Measurements from ENCODE around the gene PRC1. TPM values are rescaled to one million over a fixed set of nuclear protein-coding genes. Genes with fewer than 3 reads are reported as not detected.

Gene PRC1
- total RNA-seq, 1 experiment from 2014 or later = 500 TPM

DNA sequence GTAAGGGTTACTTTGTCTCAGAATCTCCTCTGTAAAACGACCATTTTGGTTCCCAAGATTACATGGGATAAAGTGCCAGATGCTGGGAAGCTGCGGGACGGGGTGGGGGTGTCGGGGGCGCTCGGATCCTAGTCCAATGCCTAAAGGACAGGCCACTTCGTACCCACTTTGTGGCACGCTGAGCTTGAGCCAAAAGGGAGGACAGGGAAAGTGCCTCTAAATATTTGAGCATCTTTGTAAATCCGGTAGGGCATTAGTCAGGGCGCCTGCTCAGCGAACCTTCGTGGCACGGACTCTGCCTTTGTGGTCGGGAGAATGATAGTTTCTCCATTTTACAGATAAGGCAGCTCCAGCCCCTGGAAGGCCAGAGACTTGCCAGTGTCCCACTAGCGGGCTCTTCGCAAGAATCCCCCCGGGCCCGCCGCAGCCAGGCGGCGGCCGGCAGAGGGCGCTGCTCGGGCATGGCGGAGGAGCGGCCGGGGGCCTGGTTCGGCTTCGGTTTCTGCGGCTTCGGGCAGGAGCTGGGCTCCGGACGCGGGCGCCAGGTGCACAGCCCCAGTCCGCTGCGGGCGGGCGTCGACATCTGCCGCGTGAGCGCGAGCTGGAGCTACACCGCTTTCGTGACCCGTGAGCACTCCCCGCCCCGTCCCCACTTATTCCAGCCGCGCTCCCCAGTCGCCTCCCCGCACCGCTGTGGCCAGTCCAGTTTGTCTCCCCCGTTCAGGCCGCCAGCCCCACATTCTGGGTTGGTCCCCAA is 37.9 kb downstream of the PRC1 start:
- Histone ChIP-seq H3K4me1 (replicated peaks) (peaks cover 11% of the 10 kb centered on the region), H3K27ac (peak overlapping the region; percentile 98), H3K36me3 (peaks cover 61% of the 10 kb centered on the region), H3K27me3 (replicated peaks) (no peaks in the 10 kb centered on the region), H3K4me3 (peak overlapping the region; percentile 56), H3K9me3 (replicated peaks) (no peaks in the 10 kb centered on the region)
- peak; percentile 72 to 77 for DNase-seq (ENCODE audit: low read depth in 1 of 2, low spot score in 2 of 2)

DNA sequence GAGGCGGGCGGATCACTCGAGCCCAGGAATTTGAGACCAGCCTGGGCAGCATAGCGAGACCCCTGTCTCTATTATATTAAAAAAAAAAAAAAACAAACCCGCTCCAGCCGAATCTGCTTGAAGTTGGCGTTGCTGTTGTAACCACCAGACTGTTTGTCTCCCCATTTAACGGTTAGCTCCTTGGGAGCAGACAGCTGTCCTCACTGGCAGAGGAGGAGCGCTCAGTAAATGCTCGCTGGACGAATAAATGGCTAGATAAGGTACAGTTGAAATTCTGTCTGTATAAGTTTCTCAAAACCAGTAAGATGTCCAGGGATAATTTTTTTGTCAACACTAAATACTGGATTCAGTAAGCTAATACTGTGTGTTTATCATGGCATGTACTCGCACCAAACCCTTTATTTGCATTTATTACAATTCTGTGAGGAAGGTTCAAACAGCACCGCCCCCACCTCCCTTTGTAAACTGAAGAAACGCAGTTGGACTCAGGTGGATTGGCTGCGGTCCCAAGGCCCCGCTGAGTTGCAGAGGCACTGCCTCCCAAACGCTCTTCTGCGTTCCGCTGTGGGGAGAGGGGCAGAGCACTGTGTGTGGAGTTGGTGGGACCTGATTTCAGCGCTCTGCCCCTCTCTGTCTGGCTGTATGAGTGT is 38.6 kb downstream of the PRC1 start:
- H3K27ac ChIP-seq = peak overlapping the region; percentile 98
- no peak for DNase-seq (ENCODE audit: low read depth in 1 of 2, low spot score in 2 of 2)
- peak overlapping the region; percentile 56 for H3K4me3 ChIP-seq
- peaks cover 59% of the 10 kb centered on the region for H3K36me3 ChIP-seq
- H3K4me1 ChIP-seq (replicated peaks) = peaks cover 11% of the 10 kb centered on the region
- no peaks in the 10 kb centered on the region for H3K9me3 ChIP-seq (replicated peaks)
- H3K27me3 ChIP-seq (replicated peaks) = no peaks in the 10 kb centered on the region

DNA sequence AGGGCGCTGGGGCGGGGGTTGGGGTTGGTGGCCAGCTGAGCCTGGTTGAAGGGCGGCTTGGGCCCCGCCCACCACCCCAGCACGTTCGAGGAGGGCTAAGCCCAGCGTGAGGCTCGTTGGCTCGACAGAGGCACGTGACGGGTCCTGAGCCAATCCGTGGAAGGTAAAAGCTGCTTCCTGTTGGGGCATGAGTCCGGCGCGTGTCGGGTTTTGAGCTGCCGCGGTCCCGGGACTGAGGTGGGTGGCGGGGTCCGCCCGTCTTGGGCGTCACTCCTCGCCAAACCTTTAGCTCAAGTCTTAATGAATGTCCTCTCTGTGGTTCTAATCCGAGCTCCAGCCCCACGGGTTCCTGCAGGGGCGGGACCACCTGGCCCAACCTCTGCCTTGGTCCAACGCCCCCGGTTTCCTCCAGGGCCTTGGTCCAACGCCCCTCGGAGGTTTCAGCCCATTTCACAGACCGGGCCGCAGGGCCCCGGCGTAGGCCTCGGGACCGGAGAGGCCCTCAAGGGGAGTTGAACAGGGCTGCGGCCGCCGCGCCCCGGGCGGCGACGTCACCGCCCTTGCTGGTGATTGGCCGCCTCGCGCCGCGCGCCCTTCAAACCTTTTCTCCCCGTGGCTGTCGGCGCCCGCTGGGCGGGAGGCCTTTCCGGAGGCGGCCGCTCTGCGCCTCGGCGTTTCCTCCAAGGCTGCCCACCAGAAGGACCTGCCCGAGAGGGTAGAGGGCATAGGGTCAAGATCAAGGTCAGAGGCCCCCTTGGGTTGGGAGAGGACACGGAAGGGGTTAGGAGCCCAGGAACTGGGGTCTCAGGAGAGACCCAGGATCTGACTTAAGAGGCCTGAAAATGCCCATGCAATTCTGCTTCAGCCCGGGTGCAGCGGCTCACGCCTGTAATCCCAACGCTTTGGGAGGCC is 39.4 kb downstream of the PRC1 start, which contains the start of gene RCCD1:
RCCD1 (plus strand) TSS at position 173 of the 912 bp plus-strand sequence. CDS start 1,851 bp downstream, outside the sequence.
- Histone ChIP-seq H3K4me3 (peak within 1 kb of the TSS; percentile 56), H3K27me3 (replicated peaks) (no peaks in the 10 kb centered on the region), H3K27ac (peak within 1 kb of the TSS; percentile 98), H3K4me1 (replicated peaks) (peaks cover 11% of the 10 kb centered on the region), H3K36me3 (peaks cover 59% of the 10 kb centered on the region), H3K9me3 (replicated peaks) (no peaks in the 10 kb centered on the region)
- peak; percentile 91 to 97 for DNase-seq (ENCODE audit: low read depth in 1 of 2, low spot score in 2 of 2)

DNA sequence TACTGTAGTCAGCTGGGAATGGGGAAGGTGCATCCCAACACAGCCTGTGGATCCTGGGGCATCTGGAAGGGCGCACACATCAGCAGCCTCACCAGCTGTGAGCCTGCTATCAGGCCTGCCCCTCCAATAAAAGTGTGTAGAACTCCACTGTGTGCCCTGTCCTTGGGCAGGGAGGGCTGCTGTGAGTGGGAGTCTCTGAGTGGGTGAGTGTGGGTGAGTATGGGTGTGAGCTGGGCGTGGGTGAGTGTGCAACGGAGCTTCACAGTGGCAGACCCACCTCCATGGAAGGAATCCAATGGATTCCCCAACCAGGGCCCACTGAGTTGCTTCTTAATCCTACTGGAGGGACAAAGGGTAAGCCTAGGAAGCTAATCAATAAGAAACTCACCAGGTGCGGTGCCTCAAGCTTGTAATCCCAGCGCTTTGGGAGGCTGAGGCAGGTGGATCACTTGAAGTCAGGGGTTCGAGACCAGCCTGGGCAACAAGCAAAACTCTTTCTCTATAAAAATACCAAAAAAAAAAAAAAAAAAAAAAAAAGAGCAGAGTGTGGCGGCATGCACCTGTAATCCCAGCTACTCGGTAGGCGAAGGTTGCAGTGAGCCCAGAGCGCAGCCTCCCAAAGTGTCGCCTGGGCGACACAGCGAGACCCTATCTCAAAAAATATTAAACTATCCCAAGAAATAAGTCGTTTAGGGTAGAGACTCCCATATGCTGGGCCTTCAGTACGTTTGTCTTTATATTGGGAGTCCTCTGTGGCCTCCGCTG is 40.2 kb downstream of the PRC1 start:
- no peak for DNase-seq (ENCODE audit: low read depth in 1 of 2, low spot score in 2 of 2)
- Histone ChIP-seq H3K36me3 (peaks cover 65% of the 10 kb centered on the region), H3K4me1 (replicated peaks) (peaks cover 11% of the 10 kb centered on the region), H3K27ac (no peak overlapping the region), H3K4me3 (peak overlapping the region; percentile 56), H3K9me3 (replicated peaks) (no peaks in the 10 kb centered on the region), H3K27me3 (replicated peaks) (no peaks in the 10 kb centered on the region)

DNA sequence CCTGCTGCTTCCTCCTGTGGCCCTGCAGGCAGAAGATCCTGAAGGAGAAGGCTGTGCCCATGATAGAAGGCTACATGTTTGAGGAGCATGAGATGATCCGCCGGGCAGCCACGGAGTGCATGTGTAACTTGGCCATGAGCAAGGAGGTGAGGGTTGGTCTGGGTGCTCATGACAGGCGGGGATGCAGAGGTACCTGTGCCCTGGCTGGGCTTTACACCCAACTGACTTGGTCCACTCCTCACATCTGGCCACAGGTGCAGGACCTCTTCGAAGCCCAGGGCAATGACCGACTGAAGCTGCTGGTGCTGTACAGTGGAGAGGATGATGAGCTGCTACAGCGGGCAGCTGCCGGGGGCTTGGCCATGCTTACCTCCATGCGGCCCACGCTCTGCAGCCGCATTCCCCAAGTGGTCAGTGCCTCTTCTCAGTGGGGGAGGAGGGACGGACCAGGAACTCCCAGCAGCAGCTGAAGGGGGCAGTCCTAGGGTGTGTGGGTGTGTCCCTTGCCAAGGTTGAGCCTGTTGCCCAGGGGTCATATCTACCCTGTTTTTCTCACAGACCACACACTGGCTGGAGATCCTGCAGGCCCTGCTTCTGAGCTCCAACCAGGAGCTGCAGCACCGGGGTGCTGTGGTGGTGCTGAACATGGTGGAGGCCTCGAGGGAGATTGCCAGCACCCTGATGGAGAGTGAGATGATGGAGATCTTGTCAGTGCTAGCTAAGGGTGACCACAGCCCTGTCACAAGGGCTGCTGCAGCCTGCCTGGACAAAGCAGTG is 41.2 kb downstream of the PRC1 start:
- H3K9me3 ChIP-seq (replicated peaks) = no peaks in the 10 kb centered on the region
- H3K36me3 ChIP-seq = peaks cover 71% of the 10 kb centered on the region
- no peak for DNase-seq (ENCODE audit: low read depth in 1 of 2, low spot score in 2 of 2)
- no peak overlapping the region for H3K27ac ChIP-seq
- H3K4me1 ChIP-seq (replicated peaks) = peaks cover 11% of the 10 kb centered on the region
- no peak overlapping the region for H3K4me3 ChIP-seq
- H3K27me3 ChIP-seq (replicated peaks) = no peaks in the 10 kb centered on the region

DNA sequence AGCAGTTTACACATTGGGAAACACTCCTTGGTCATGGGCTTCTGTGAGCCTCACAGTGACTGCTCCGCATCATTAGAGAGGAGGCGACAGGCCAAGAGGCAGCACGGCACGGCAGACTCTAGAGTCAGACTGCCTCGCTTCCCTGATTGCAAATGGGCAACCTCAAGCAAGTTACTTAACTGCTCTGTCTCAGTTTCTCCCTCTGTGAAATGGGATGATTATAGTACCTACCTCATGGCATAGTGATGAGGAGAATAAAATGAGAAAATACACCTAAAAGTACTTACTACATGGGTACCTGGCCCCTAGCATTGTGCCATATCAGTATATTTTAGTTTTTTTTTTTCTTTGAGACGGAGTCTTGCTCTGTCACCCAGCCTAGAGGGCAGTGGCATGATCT is 43.7 kb downstream of the PRC1 start:
- Histone ChIP-seq H3K4me1 (replicated peaks) (no peaks in the 10 kb centered on the region; the same call in 1 of the 2 replicates), H3K4me3 (no peak overlapping the region), H3K36me3 (peaks cover 74% of the 10 kb centered on the region), H3K27ac (no peak overlapping the region), H3K27me3 (replicated peaks) (no peaks in the 10 kb centered on the region), H3K9me3 (replicated peaks) (no peaks in the 10 kb centered on the region)
- no peak for DNase-seq (ENCODE audit: low read depth in 1 of 2, low spot score in 2 of 2)

DNA sequence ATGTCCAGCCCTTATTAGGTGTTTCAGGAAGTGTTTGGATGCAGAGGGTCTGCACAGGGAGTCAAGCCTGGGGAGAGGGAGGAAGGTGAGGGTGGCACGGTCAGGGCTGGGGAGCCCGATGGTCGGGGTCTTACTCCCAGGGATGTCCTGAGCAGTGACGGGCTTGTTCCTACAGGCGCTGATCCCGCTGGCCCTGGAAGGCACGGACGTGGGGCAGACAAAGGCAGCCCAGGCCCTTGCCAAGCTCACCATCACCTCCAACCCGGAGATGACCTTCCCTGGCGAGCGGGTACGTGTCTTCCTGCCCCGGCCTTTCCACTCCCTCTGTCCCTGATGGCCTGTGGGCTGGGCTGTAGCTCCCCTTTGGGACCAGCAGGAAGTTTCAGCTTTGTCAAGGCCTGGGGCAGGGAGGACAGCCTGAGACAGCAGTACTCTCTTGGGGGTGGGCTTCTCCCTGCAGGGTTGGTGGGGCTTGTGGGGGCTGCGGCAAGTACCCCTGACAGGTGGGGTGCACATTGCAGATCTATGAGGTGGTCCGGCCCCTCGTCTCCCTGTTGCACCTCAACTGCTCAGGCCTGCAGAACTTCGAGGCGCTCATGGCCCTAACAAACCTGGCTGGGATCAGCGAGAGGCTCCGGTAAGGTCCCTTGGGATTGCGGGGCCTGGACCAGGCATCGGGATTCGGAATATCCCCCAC is 44.2 kb downstream of the PRC1 start:
- no peaks in the 10 kb centered on the region for H3K4me1 ChIP-seq (replicated peaks)
- no peaks in the 10 kb centered on the region for H3K9me3 ChIP-seq (replicated peaks)
- H3K27me3 ChIP-seq (replicated peaks) = no peaks in the 10 kb centered on the region
- no peak for DNase-seq (ENCODE audit: low read depth in 1 of 2, low spot score in 2 of 2)
- no peak overlapping the region for H3K4me3 ChIP-seq
- H3K36me3 ChIP-seq = peaks cover 78% of the 10 kb centered on the region
- H3K27ac ChIP-seq = no peak overlapping the region

DNA sequence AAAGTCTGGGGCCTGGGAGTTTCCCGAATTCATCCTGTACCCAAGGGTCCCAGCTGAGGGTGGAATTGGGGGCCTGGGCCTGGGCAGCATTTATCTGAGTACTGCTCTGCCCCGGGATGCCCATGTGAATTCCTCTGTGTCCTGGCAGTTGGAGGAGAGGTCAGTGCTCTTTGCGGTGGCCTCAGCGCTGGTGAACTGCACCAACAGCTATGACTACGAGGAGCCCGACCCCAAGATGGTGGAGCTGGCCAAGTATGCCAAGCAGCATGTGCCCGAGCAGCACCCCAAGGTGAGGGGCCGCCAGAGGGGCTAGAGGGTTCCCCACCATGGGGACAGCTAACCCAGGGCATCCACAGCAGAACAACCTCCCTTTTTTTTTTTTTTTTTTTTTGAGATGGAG is 45.8 kb downstream of the PRC1 start:
- no peak for DNase-seq (ENCODE audit: low read depth in 1 of 2, low spot score in 2 of 2)
- Histone ChIP-seq H3K36me3 (peaks cover 82% of the 10 kb centered on the region), H3K27ac (no peak overlapping the region), H3K4me3 (no peak overlapping the region), H3K9me3 (replicated peaks) (no peaks in the 10 kb centered on the region), H3K4me1 (replicated peaks) (no peaks in the 10 kb centered on the region), H3K27me3 (replicated peaks) (no peaks in the 10 kb centered on the region)

DNA sequence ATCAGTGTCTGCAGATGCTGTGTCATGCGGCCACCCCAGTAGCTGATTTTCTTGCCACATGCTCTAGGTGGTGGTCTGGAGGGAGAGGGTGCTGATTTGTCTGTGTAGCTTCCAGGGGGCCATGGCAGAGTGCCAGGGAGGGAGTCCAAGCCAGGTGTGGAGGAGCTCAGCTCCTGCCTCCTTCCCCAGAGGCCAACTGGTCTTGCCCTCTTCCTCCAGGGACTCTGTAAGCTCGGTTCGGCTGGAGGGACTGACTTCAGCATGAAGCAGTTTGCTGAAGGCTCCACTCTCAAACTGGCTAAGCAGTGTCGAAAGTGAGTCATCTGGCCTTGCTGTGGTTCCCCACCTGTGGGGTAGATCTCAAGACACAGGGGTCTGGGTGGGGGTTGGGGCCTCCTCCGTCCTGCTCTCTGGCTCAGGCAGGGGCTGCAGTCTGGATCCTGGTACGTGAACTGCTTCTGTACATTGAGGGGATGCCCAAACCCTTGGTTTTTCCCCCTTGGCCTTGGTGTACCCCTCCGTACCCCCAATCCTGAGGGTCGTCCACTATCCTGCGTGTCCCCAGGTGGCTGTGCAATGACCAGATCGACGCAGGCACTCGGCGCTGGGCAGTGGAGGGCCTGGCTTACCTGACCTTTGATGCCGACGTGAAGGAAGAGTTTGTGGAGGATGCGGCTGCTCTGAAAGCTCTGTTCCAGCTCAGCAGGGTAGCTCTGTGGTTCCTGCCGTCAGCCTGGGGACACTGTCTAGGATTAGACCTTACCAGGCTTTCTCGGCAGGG is 46.6 kb downstream of the PRC1 start:
- Histone ChIP-seq H3K4me1 (replicated peaks) (no peaks in the 10 kb centered on the region), H3K9me3 (replicated peaks) (no peaks in the 10 kb centered on the region), H3K27ac (no peak overlapping the region), H3K4me3 (no peak overlapping the region), H3K27me3 (replicated peaks) (no peaks in the 10 kb centered on the region), H3K36me3 (peaks cover 82% of the 10 kb centered on the region)
- DNase-seq (ENCODE audit: low read depth in 1 of 2, low spot score in 2 of 2) = no peak

DNA sequence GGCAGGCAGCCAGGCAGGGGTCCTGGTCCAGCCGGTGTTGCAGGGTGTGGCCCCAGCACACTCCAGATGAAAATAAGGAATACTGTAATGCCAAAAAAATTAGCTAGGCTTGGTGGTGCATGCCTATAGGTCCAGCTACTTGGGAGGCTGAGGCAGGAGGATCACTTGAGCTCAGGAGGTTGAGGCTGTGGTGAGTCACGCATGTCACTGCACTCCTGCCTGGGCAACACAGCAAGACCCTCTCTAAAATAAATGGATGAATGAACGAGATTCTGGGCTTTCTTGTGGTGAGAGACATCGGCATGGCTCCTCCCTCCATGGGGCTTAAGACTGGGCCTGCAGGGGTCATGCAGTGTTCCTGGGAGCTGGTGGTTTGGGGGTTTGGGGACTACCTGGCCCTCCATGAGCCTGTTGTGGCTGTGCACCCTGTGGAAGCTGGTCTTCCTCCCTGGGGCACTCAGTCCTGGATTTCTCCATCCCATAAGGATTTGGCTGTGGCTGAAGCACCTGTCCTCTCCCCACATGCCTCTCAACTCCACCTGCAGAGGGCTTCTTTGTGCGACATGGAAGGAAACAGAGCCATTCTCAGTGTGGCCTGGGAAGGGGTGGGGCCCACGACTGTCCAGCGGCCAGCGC is 47.3 kb downstream of the PRC1 start:
- H3K4me3 ChIP-seq = no peak overlapping the region
- DNase-seq (ENCODE audit: low read depth in 1 of 2, low spot score in 2 of 2) = no peak
- H3K9me3 ChIP-seq (replicated peaks) = no peaks in the 10 kb centered on the region
- no peaks in the 10 kb centered on the region for H3K27me3 ChIP-seq (replicated peaks)
- H3K27ac ChIP-seq = no peak overlapping the region
- H3K4me1 ChIP-seq (replicated peaks) = no peaks in the 10 kb centered on the region
- peaks cover 85% of the 10 kb centered on the region for H3K36me3 ChIP-seq

DNA sequence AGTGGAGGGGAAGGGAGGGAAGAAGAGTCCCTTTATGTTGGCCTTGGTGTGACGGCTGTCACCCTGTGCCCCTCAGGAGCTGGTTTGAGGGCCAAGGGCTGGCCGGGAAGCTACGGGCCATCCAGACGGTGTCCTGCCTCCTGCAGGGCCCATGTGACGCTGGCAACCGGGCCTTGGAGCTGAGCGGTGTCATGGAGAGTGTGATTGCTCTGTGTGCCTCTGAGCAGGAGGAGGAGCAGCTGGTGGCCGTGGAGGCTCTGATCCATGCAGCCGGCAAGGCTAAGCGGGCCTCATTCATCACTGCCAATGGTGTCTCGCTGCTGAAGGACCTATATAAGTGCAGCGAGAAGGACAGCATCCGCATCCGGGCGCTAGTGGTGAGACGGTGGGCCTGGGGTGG is 47.8 kb downstream of the PRC1 start:
- no peaks in the 10 kb centered on the region for H3K4me1 ChIP-seq (replicated peaks)
- no peaks in the 10 kb centered on the region for H3K27me3 ChIP-seq (replicated peaks)
- no peak overlapping the region for H3K4me3 ChIP-seq
- H3K27ac ChIP-seq = no peak overlapping the region
- DNase-seq (ENCODE audit: low read depth in 1 of 2, low spot score in 2 of 2) = no peak
- peaks cover 83% of the 10 kb centered on the region for H3K36me3 ChIP-seq
- H3K9me3 ChIP-seq (replicated peaks) = no peaks in the 10 kb centered on the region

Data from SJSA1 (cell line).